ENCODE measurements around the gene GFPT2.

GFPT2 gene

GRCh38 chr5:180343831-180344695 is 9.1 kb downstream of the GFPT2 start:
- Mint-ChIP-seq H3K36me3 (ENCODE audit: insufficient read depth) (peaks cover 3% of the 10 kb centered on the region), H3K27me3 (peaks cover 21% of the 10 kb centered on the region), H3K4me1 (peaks cover 5% of the 10 kb centered on the region), H3K27ac (ENCODE audit: low read depth) (no peak overlapping the region), H3K9me3 (no peaks in the 10 kb centered on the region), H3K4me3 (no peak overlapping the region)
- no peak for ATAC-seq (replicated peaks; ENCODE audit: extremely low read depth, poor library complexity, severe bottlenecking)
- no peak for DNase-seq (ENCODE audit: low spot score in 2 of 2)

- ATAC-seq (replicated peaks; ENCODE audit: extremely low read depth, poor library complexity, severe bottlenecking) (no peak), DNase-seq (ENCODE audit: low spot score in 2 of 2) (no peak)
- Mint-ChIP-seq H3K4me1 (peaks cover 5% of the 10 kb centered on the region), H3K36me3 (ENCODE audit: insufficient read depth) (peaks cover 3% of the 10 kb centered on the region), H3K27ac (ENCODE audit: low read depth) (no peak overlapping the region), H3K9me3 (no peaks in the 10 kb centered on the region), H3K27me3 (peaks cover 21% of the 10 kb centered on the region), H3K4me3 (no peak overlapping the region)
These were observed 9.9 kb downstream of the GFPT2 start for GRCh38 chr5:180343110-180343830.

DNA sequence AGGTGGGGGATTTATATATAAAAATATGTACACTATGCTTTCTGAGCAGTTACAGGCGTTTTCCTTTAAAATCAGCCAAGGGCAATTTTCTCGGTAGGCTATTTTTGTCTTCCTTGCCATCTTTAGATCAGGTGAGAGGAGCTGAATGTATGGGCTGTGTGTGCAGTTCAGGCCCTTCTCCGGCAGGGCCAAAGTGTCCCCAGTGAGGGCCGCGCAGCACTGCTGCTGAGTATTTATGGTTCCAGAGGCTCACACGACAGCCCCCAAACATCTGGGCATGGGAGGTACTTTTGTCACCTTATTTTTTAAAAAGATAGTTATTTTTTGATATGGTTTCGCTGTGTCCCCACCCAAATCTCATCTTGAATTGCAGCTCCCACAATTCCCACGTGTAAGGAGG is 11.5 kb downstream of the GFPT2 start:
- H3K27me3 Mint-ChIP-seq: peaks cover 21% of the 10 kb centered on the region
- H3K36me3 Mint-ChIP-seq (ENCODE audit: insufficient read depth): peaks cover 3% of the 10 kb centered on the region
- no peak overlapping the region for H3K27ac Mint-ChIP-seq (ENCODE audit: low read depth)
- ATAC-seq (replicated peaks; ENCODE audit: extremely low read depth, poor library complexity, severe bottlenecking) (no peak), DNase-seq (ENCODE audit: low spot score in 2 of 2) (no peak)
- no peaks in the 10 kb centered on the region for H3K9me3 Mint-ChIP-seq
- no peak overlapping the region for H3K4me3 Mint-ChIP-seq
- H3K4me1 Mint-ChIP-seq: peaks cover 5% of the 10 kb centered on the region

DNA sequence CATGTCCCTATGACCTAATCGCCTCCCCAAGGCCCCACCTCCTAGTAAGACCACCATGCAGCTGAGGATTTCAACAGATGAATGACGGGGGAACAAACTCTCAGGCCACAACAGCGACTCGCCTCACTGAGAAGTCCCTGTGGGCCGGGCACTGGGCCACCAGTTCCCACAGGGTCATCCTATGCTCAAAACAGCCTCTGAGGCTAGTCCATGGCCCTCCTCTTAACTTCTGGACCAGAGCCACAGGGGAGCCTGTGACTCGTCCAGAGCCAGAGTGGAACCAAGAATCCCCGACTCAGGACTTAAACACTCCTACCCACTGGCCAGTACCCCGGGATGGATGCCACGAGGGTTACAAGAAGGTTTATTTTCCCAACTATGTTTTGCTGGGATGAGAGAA is 12.3 kb downstream of the GFPT2 start:
- H3K27me3 Mint-ChIP-seq: peaks cover 21% of the 10 kb centered on the region
- H3K9me3 Mint-ChIP-seq: no peaks in the 10 kb centered on the region
- peaks cover 5% of the 10 kb centered on the region for H3K4me1 Mint-ChIP-seq
- no peak overlapping the region for H3K27ac Mint-ChIP-seq (ENCODE audit: low read depth)
- ATAC-seq (replicated peaks; ENCODE audit: extremely low read depth, poor library complexity, severe bottlenecking) (no peak), DNase-seq (ENCODE audit: low spot score in 2 of 2) (no peak)
- H3K36me3 Mint-ChIP-seq (ENCODE audit: insufficient read depth): peaks cover 3% of the 10 kb centered on the region
- H3K4me3 Mint-ChIP-seq: no peak overlapping the region

DNA sequence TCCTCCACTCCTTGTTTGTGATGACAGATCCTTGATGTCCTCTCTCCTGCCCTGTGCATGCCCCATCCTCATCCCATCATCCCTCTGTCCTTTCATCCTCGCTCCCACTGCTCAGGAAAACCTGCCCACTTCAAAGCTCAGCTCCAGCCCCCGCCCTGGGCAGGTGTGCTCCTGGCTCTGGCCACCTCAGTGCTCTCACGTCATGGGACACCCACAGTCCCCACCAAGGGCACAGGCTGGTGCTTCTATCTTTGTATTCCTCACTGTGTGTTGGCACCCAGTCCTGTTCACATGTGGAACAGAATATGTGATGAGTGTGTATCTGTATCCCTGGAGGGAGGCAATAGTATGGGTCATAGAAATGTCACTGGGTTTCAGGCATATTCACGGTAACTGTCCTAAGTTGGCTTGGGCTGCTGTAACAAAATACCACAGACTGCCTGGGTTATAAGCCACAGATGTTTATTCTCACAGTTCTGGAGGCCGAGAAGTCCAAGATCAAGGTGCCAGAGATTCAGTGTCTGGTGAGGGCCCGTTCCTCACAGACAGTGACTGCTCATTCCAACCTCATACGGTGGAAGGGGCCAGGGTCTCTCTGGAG is 13.5 kb downstream of the GFPT2 start:
- peaks cover 21% of the 10 kb centered on the region for H3K27me3 Mint-ChIP-seq
- peaks cover 3% of the 10 kb centered on the region for H3K36me3 Mint-ChIP-seq (ENCODE audit: insufficient read depth)
- ATAC-seq (replicated peaks; ENCODE audit: extremely low read depth, poor library complexity, severe bottlenecking) (no peak), DNase-seq (ENCODE audit: low spot score in 2 of 2) (no peak)
- peaks cover 5% of the 10 kb centered on the region for H3K4me1 Mint-ChIP-seq
- H3K9me3 Mint-ChIP-seq: no peaks in the 10 kb centered on the region
- H3K27ac Mint-ChIP-seq (ENCODE audit: low read depth): peak overlapping the region; percentile 2
- no peak overlapping the region for H3K4me3 Mint-ChIP-seq

- peaks cover 5% of the 10 kb centered on the region for H3K4me1 Mint-ChIP-seq
- no peak overlapping the region for H3K4me3 Mint-ChIP-seq
- peaks cover 6% of the 10 kb centered on the region for H3K36me3 Mint-ChIP-seq (ENCODE audit: insufficient read depth)
- H3K27ac Mint-ChIP-seq (ENCODE audit: low read depth): no peak overlapping the region
- ATAC-seq (replicated peaks; ENCODE audit: extremely low read depth, poor library complexity, severe bottlenecking) (no peak), DNase-seq (ENCODE audit: low spot score in 2 of 2) (no peak)
- peaks cover 25% of the 10 kb centered on the region for H3K27me3 Mint-ChIP-seq
- H3K9me3 Mint-ChIP-seq: no peaks in the 10 kb centered on the region
These were observed 15.0 kb downstream of the GFPT2 start for GRCh38 chr5:180338001-180338707.

- Mint-ChIP-seq H3K4me3 (no peak overlapping the region), H3K27me3 (peaks cover 27% of the 10 kb centered on the region), H3K4me1 (peaks cover 5% of the 10 kb centered on the region), H3K9me3 (no peaks in the 10 kb centered on the region), H3K27ac (ENCODE audit: low read depth) (no peak overlapping the region), H3K36me3 (ENCODE audit: insufficient read depth) (peaks cover 6% of the 10 kb centered on the region)
- ATAC-seq (replicated peaks; ENCODE audit: extremely low read depth, poor library complexity, severe bottlenecking): no peak
- DNase-seq (ENCODE audit: low spot score in 2 of 2): no peak
These were observed 16.7 kb downstream of the GFPT2 start for GRCh38 chr5:180336234-180337020.

GRCh38 chr5:180335614-180336233 is 17.4 kb downstream of the GFPT2 start:
- Mint-ChIP-seq H3K36me3 (ENCODE audit: insufficient read depth) (peaks cover 6% of the 10 kb centered on the region), H3K4me1 (peaks cover 5% of the 10 kb centered on the region), H3K27me3 (peaks cover 27% of the 10 kb centered on the region), H3K9me3 (no peaks in the 10 kb centered on the region), H3K27ac (ENCODE audit: low read depth) (no peak overlapping the region), H3K4me3 (no peak overlapping the region)
- no peak for DNase-seq (ENCODE audit: low spot score in 2 of 2)
- no peak for ATAC-seq (replicated peaks; ENCODE audit: extremely low read depth, poor library complexity, severe bottlenecking)

DNA sequence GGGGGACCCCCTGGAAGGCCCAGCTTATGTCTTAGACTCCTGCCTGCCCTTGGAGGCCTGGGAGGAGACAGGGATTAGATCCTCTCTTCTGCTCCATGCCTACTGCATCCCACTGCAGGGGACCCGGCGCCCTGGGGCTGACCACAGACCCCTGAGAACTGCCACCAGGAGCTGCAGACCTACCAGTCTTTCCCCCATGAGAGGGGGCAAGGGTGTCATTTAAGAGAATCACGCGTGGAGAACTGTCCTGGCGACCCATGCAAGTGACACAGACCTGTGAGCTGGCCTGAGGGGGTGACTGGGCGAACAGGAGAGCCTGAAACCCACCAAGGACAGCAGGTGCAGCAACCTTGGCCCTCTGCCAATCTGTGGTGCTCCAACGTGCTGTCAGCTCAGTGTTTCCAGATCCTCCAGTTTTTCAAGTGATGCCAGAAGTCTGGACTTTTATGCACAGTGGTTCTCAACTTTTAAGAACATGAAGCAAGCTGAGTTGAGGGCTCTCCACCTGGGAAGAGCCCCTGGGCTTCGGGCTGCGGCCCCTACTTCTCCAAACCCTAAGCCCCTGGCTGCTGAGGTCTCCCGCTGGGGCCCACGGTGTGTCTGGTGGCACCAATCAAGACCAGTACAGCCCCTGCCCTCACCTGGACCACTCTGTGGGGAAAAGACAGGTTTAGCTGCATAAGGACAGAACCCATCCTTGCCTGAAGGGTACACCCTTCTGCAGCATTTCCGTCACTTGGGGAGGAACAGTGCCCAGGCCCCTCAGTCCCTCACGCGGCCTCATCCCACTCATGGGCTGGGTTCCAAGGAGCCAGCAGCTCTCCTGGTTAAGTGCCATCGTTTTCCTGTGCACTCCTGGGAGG is 18.2 kb downstream of the GFPT2 start:
- ATAC-seq (replicated peaks; ENCODE audit: extremely low read depth, poor library complexity, severe bottlenecking): no peak
- H3K36me3 Mint-ChIP-seq (ENCODE audit: insufficient read depth): peaks cover 8% of the 10 kb centered on the region
- H3K27ac Mint-ChIP-seq (ENCODE audit: low read depth): no peak overlapping the region
- peaks cover 5% of the 10 kb centered on the region for H3K4me1 Mint-ChIP-seq
- peaks cover 27% of the 10 kb centered on the region for H3K27me3 Mint-ChIP-seq
- no peak for DNase-seq (ENCODE audit: low spot score in 2 of 2)
- no peak overlapping the region for H3K4me3 Mint-ChIP-seq
- H3K9me3 Mint-ChIP-seq: no peaks in the 10 kb centered on the region

DNA sequence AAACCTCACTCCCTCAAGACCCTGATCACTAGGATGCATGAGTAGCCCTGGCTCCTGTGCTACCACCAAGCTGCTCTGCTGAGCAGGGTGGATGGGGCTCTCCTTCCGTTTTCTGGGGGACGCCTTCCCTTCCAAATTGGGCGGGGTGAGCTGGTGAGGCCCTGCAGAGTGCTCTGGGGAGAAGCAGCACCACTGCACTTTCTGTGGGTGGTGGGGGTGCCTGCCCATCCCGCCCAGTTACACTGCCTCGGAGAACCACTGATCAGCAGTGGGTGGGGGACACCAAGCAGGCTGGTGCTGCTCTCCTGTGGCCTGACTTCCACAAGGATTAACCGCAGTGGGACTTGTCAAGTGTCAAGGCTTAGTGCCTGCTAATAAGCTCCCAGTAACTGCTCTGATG is 19.0 kb downstream of the GFPT2 start:
- Mint-ChIP-seq H3K36me3 (ENCODE audit: insufficient read depth) (peaks cover 8% of the 10 kb centered on the region), H3K4me3 (no peak overlapping the region), H3K4me1 (no peaks in the 10 kb centered on the region), H3K9me3 (no peaks in the 10 kb centered on the region), H3K27me3 (peaks cover 19% of the 10 kb centered on the region), H3K27ac (ENCODE audit: low read depth) (no peak overlapping the region)
- DNase-seq (ENCODE audit: low spot score in 2 of 2) (no peak), ATAC-seq (replicated peaks; ENCODE audit: extremely low read depth, poor library complexity, severe bottlenecking) (no peak)

DNA sequence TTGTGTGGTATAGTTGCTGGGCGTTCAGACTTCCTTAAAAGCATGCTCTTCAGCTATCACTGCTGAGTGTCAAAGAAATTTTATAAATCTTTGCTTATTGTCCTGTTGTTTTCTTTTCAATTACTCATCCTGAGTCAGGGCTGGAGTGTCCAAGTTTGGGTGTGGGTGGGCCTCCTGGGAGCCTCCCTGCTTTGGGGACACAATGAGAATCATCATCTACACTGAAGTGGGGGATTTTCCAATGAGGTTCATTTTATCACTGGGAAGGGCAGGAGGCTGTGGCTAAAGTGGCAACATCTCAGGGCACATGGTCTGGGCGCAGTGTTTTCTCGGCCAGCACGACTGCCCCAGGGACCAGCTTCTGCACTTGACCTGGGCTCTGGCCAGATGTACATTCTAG is 19.5 kb downstream of the GFPT2 start:
- Mint-ChIP-seq H3K36me3 (ENCODE audit: insufficient read depth) (peaks cover 8% of the 10 kb centered on the region), H3K9me3 (no peaks in the 10 kb centered on the region), H3K27me3 (peaks cover 19% of the 10 kb centered on the region), H3K4me3 (no peak overlapping the region), H3K27ac (ENCODE audit: low read depth) (peak overlapping the region; percentile 69), H3K4me1 (no peaks in the 10 kb centered on the region)
- DNase-seq (ENCODE audit: low spot score in 2 of 2): no peak
- ATAC-seq (replicated peaks; ENCODE audit: extremely low read depth, poor library complexity, severe bottlenecking): no peak
